GOT3 (cell line): ENCODE measurements around the gene ARL14EP.

Experiments used
- DNase-seq: peaks from one replicate; lab custom pipeline; 2025; ENCODE audit warnings: mixed read lengths; lab: John Stamatoyannopoulos, UW

Gene ARL14EP

DNA sequence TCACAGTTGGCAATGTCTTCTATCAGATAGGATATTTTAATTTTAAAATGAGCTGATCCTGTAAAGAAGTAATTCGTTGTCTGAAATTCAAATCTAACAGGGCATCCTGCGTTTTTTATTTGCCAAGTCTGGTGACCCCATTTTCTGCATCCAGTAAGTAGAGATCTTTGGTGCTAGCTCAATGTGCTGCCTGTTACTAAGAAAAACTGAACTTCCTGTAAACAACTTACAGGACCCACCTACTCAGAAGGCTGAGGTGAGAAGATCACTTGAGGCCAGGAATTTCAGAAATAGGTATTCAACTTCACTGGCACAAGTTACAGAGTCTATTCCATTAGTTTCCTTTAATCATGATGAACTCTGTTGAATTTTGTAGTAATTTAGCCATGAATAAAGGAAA is 4.0 kb downstream of the ARL14EP start:
- no peak for DNase-seq

DNA sequence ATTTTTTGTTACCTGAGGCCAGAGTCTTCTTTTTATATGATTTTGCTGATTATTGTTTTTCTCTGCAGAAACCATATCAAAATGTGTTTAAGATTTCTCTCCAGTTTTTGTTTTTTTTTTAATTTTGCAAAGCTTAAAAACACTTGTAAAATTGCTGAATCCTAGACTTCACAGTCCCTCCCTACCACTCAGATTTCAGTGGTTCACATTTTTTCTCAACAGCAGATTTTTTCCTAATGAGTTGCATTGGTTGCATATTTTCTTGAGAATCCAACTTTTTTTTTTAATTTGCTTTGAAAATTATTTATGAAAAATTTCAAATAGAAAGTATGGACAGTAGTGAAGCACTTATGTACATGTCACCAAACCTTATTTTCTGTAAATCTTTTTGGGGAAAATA is 5.8 kb downstream of the ARL14EP start:
- DNase-seq, result no peak

DNA sequence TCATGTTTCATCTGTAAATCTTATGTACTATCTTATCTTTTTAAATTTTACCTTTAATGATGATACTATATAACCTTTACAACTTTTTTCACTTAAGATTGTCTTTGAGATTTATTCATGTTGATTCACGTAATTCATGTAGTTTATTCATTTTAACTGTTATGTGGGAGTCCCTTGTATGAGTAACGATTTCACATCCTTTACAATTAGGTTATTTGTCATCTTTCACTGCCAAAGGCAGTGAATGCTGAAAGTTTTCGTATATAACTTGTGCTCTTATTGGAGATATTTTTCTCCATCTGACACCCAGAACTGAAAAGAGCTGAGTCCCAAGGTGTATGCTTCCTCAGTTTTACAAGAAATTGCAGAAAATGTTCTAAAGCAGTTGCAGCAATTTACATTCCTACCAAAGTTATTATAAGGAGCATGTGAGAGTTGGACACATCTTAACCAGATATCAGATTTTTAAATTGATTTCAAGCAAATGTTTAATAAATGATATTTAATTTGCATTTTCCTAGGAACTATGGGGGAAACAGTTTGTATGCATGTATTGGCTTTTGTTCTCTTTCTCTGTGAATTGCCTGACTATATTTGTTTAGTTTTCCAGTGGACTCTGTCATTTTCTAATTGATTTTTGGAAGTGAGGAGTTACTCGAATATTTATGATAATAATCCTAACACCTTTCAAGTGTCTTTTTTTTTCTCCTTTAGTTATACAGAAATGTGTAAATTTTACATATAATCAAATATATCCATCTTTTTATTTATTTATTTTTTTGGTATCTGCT is 6.4 kb downstream of the ARL14EP start:
- DNase-seq, result no peak

DNA sequence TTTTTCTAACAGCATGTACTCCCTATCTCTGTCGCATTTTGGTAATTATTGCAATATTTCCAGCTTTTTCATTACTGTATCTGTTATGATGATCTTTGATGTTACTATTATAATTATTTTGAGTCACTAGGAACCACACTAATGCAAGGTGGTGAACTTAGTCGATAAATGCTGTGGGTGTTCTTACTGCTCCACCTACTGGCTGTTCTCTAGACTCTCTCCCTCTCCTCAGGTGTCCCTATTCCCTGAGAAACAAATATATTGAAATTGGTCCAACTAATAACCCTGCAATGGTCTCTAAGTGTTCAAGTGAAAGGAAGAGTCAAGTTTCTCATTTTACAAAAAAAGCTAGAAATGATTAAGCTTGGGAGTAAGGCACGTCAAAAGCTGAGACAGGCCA is 10.5 kb downstream of the ARL14EP start:
- no peak for DNase-seq

DNA sequence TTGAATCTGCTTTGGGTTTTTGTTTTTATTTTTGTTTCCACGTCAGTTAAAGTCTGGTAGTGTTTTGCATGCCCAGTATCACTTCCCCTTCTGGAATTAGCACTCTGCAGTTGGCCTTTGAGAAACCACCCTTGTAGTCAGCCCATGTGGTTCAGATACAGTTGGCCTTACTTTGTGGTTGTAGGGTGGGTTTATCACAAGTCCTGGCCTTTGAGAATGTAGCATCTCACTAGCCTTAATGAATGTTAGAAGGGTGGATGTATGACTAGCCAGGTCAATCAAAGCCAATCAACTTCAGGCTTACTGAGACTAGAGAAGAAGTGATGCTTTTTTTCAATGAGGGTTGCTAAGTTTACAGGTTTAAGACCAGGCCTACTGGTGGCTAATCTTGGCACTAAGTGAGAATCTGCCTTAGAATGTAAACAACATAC is 19.8 kb downstream of the ARL14EP start:
- DNase-seq, result no peak

DNA sequence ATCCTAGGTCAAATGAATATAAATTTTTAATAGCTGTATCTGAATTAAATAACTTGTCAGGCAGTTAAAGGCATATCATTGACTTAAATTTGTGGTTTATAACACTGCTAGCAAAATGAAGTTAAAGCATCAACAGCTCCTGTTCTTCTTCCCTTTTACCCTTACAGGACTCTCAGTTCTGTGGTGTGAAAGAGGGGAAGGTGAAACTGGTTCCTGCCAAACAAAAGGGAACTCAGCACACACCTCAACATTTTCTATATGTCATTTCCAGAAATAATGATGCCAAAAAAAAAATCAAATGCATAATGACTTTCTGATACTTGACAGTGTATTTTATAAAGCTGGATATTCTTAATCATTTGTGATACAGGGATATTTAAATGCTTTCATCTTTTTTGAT is 21.2 kb downstream of the ARL14EP start:
- no peak for DNase-seq

DNA sequence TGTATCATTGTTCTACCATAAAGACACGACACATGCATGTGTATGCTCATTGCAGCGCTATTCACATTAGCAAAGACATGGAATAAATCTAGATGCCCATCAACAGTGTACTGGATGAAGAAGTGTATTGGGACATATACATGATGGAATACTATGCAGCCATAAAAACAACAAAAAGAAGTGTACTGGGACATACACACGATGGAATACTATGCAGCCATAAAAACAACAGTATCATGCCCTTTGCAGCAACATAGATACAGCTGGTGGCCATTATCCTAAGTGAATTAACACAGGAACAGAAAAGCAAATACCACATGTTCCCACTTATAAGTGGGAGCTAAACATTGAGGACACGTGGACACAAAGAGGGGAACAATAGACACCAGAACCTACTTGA is 22.7 kb downstream of the ARL14EP start:
- DNase-seq, result no peak

DNA sequence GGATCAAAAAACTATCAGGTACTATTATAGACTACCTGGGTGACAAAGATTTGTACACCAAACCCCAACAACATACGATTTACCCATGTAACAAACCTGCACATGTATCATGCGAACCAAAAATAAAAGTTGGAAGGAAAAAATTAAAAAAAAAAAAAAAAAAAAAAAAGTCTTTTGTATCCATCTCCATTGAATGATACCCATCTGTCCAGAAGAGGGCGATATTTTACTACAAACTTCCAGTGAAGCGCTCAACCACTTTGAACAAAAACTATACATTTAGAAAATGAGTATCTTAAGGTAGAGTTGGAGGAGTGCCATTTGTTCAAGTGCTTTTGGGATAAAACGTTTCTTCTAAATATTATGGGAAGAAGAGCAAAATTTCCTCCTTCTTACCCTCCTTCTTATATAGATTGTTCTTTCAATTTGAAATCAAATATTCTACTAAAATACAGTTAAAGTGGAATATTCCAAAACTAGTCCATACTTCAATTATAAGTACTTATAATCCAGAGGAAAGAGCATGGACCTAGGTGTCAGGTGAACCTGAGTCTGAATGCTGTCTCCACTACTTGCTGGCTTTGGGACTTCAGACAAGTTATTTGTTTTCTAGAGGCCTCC is 23.3 kb downstream of the ARL14EP start:
- DNase-seq, result no peak

DNA sequence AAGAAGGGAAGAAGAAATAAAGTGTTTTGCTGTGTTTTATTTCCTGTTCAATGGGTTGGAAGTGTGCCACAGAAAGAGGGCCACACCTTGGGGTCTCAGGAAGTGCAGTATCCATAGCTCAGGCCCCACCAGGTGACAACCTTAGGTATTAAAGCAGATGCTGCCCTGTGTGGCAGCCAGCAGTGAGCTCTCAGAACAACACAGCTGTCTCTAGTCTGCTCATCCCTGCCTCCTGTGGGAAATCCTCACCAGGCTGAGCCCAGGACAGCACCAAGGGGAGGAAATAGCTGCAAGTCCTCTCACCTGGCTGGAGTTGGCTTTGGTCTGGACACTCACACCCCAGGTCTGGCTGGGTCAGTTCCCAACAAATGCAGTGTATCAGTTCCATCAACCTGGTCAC is 25.1 kb downstream of the ARL14EP start:
- DNase-seq, result no peak

DNA sequence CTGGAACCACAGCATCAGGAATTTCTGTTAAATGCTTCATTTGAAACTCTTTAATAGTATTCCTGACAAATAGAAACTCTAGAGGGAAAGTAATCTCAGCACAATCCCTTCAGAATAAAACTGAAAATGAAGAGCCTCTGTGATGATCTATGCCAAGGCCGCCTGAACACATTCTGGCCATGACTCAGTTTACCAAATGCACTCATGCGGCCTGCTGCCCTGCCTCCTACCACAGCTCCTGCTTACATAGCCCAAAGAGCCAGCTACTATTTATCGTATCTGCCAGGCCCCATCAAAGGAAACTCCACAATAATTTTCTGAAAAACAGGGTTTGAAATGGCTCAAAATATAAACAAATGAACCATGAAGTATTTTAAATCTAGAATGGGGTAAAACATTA is 27.0 kb downstream of the ARL14EP start:
- no peak for DNase-seq

DNA sequence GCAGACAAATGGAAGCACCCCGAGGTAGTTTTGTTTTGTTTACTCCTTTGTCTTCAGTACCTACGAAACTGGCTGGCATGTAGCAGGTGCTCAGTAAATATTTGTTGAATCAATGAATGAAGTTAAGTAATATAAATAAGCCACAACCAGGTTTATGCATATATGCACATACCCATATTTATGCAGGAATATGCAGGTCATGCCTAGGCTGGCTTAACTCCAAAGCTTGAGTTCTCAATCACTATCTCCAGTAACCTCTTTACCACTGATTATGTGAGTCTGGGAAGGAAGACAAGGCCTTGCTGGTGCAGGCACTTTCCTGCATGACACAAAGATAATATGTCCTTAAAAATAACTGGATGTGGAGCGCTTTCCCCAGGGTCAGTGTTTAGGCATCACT is 27.5 kb downstream of the ARL14EP start:
- no peak for DNase-seq

DNA sequence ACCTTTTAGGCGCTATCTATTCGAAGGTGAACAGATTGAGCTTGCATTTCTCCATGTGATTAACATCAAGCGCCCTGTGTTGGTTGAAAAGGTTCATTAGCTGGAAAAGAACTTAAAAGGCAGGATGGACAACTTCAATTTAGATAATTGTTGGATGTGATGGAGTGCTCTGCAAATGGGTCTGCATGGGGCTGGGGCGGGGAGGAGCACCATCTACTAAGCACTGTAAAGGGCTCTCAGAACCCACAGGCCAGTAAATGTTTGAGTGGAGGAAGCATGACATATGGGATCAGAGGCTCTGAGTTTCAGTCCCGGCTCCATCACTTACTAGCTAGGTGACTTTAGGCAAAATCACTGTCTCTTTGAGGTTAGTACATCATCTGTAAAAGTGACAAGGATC is 28.2 kb downstream of the ARL14EP start:
- DNase-seq, result no peak

DNA sequence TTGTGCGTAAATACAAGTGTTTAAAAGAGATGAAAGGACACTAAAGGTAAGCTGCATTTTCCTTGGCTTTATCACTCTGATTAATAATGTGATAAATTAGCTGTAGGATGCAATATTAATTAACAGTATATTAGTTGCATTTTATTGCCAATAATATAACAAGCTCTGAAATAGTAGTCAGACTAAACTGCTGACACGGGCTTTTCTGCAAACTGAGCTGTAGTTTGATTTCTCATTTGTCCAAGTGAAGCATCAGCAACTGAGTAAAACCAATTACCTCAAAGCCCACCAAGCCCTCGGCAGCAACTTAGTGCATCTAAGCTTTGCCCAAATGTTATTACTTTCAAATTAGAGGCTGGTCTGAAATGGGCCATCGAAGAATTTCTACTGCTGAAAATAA is 33.5 kb downstream of the ARL14EP start:
- no peak for DNase-seq

DNA sequence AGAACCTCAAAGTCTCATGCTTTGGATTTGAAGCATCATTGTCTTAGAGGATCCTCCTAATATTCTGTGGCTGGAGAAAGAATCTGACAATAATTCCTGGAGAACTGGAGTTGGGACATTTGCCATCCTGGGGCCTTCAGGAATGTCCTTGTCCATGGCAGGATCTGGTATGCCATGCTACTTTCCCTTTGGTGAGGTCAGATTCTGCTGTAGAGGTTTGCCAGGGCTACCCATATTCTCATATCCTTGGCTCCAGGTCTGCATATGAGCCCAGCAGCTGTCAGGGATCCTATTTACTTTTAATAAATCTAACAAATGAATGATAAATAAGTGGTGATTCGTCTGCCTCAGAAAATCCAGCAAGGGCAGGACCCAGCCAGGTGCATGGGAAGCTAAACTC is 35.0 kb downstream of the ARL14EP start:
- DNase-seq, result no peak

DNA sequence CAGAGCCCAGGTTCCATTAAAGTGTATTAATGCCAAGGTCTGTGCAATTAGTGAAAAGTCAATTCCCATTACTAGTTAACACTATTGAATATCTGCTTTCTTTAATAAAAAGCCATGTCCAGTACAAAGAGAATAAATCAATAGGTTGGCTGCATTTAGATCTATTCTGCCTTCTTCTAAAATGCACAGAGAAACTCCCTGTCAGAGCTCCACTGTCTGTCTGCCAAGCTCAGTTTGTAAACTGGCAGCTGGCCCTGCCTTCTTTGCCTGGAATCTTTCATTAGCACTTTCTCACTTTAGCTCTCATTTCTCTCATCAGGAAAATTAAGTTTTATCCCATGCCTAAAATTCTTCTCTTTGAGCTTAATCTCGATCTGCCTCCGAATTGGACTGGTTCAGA is 35.6 kb downstream of the ARL14EP start:
- no peak for DNase-seq

DNA sequence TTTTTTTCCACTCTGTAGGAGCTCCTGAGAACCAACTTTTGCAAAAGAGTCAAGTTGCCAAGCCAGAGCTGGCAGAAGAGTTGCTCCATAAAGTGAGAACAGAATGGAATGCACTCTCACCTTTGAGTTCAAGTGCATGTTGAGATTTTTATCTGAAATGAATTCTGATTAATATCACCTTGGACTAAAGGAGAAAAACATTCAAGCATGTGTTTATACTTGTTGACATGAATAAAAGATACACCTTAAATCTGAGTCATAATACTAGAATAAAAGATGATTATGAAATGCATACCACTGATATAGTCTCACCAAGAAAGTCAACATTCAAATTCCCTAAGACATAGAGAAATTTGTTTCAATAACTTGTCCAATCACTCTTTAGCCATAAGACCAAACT is 37.8 kb downstream of the ARL14EP start:
- no peak for DNase-seq

DNA sequence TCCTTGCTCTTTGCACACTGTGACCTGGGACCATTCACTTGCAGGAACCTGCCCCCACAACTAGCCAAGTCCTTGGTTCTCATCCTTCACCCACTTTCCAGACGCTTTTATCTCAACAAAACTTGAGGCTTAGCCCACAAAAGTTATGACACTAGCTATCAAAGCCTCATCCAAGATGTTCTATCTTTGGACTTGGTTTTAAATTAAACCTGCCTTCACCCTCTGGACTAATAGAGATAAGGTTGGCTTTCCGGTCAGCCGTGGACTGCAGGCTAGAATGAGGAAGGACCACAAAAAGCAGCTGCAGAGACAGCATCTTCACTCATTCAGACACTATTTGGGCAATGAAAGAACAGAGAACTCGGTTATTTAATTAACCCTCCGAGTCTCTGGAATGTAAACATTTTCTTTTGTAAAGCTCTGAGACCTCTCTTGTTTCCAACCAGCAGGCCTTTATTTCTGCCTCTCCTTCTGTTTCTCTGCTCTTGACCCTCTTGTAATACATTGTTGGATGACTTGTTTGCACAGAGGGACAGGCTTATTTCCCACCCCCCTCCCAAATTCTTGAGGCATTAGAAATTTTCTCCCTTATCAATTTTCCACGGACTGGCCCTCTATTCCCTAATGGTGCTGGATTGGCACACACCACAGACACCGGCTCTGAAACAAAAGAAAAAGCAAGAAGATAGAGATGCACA is 41.4 kb downstream of the ARL14EP start:
- no peak for DNase-seq

DNA sequence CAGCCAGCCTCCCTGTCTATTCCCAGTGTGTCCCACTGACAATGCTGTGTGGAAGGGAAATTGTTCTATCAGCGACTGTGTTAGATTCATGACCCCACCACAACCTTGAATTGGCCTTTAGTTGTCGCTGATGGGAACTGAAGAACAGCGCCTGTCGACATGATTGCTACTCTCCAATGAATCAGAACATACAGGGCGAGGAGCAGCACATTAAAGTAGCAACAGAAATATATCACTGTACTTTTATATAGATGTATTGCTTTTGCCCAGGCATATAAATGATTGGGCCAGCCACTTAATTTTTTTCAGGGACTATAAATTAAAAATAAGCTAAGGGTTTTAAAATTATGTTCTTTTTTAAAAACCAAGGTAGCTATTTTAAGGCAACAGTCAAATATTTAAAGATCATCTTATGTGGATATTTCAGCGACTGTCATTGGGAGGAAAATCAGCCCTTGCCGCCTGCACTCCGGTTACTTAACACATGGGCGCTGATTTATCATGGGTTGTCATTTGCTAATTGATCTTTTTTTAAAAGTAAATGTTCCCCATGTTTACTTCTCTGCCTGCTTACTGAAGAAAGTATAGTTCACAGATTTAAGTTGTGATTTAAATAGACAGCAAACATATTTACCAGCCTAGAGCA is 42.1 kb downstream of the ARL14EP start:
- DNase-seq, result no peak

DNA sequence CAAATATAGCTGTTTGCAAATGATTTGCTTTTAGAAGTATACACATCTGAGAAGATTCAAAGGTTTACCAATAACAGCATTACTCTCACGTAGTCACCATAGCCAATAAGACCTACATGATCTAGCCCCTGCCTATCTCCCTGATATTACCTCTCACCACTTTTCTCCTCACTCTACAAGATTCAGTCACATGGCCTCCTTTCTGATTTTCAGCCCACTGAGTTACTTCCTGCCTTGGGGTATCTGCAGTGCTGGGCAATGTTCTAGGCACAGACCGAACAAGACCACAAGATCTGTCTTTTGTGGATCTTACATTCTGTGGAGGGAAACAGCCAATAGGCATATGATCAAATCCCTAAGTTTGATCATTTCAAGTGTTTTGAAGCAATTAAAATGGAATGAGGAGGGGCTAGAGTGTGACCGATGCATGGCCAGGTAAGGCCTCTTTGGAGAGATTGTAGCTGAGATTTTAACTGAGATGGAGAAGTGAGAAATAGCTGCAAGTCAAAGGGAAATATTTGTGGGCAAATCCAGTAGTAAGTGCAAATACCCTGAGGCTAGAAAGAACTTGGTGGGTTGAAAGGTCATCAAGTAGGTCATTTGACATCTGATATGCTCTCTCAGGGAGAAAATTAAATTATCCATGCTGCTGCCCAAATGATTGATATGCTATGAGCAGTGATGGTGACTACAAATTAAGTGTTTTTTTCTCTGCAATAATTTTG is 43.1 kb downstream of the ARL14EP start:
- DNase-seq, result no peak

DNA sequence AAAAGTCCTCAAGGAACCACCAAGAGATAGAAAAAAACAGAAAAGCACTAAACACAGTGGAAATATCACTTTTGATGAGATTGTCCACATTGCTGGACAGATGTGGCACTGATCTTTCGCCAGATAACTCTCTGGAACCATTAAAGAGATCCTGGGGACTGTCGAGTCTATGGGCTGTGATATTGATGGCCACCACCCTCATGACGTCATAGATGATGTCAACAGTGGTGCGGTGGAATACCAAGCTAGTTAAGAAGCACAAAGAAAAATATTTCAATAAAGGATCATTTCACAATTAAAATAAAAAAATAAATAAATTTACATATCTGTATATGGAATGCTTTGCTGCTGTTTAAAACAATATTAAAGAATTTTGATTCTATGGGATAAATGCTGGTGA is 45.5 kb downstream of the ARL14EP start:
- no peak for DNase-seq

DNA sequence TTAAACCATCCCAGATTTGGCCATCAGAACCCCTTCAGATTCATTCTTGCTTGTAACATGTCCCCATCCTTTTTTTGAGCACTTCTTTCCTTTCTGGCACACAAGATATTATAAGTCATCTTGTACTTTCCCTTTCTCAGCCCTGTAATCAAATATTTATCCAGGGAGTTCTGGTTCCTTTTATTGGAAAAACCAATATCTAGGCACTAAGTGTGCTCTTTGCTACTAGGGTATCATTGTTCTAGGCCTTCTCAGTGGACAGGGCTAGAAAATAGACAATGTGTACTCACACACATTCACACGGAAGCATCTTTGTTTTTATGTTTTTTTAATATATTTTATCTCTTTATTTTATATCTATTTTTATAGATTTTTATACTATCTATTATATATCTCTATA is 47.3 kb downstream of the ARL14EP start:
- no peak for DNase-seq

DNA sequence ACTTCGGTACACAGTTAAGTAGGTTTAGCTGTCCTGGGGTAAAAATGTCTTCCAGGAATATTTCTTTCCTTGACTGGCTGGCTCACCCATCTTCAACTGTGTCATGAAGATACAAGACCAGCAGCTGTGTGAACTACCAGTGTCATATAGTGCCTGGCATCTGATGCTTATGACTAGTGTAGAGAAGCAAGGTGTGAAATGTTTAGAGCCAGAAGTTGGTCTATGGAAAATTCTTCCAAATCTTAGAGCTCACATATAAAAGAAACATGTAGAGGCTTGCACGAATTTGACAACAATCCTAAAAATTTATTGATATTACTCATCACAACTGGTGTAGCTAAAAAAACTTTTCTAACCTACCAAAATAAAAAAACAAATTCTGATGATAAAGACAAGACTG is 54.4 kb downstream of the ARL14EP start:
- no peak for DNase-seq
